Ureter (tissue), 1 donor: ENCODE results near the gene ZNF24. TPM values are rescaled to one million over a fixed set of nuclear protein-coding genes. Genes with fewer than 3 reads are reported as not detected.

Experiments used
- DNase-seq: peaks from one replicate; pipeline ENCODE4 v3.0.0-alpha.2; 2020; ENCODE audit warnings: low spot score
- total RNA-seq: library from RNA; stranded (reverse); gene quantifications from one replicate; pipeline ENCODE4 v1.2.4, GENCODE V29; 2023
- donor health status: DM: yes; HTN: yes; CAD: no.

Gene ZNF24
- total RNA-seq, 1 donor from 2014 or later, result 53.2 TPM

DNA sequence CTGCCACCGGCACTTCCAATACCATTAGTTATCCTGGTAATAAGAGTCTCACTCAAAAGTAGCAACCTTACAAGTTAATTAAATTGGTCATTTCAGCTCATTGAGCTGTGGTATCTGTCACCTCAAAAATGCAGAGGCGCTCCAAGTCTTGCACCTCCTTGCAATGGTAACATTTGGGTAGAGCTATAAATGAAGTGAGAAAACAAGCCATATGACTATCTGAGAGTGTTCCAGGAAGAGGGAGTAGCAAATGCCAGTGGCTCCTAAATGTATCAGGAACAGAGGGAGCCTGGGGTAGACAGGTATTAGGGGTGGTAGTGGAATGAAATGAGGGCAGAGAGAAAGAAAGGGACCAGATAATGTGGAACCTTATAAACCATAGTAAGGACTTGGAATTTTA lies 48.2 kb downstream of the ZNF24 start:
- no peak for DNase-seq

DNA sequence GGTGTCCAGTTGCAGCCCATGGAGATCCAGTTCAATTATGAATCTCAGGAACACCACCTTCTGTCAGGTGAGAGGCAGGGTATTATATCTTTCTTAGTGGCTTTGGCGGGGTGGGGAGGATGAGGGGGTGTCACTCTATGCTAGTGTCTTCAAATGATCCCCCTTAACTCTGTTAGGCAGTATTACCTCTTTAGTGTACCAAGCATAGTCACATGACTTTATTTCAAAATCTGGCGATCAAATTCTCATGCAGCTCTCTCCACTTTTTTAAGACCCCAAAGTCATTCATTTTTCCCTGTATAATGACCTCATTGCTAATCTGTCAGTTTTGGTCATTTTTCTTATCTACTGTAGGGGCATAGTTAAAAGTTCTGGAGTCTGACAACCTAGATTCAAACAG lies 53.1 kb downstream of the ZNF24 start:
- DNase-seq, result no peak

DNA sequence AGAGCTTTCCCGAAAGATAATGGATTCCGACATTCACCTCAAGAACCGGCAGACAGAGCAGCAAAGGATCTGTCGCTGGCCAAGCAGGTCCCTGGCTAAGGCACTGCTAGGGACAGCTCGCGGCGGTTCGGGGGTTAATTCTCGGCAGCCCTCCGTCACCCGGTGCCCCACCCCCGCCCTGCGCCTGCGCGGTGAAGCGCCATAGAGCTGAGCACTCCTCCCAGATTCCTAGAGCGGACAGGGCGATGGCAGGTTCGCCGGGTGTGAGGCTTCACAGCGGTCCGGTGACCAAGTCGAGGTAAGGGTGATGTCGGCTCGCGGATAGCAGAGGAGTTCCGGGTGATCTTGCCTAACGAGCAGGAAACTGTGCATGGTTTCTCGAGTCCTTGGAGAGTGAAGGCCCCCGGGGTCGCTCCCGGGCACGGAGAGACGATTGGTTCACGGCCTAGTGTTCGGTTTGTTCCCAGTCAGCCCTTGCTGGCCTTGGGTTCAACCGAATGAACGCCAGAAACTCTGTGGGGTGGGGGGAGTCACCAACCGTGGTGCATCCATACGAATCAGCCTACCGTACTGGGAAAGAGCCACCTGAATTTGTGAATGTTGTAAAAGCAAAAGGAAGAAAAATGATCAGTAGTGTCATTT lies 54.0 kb downstream of the ZNF24 start, which contains the start of gene ZSCAN30:
Gene ZSCAN30, minus strand, starts transcription at position 136 of the 642 bp plus-strand sequence. CDS start 25,877 bp downstream, outside the sequence.
- peak; percentile 96 for DNase-seq

DNA sequence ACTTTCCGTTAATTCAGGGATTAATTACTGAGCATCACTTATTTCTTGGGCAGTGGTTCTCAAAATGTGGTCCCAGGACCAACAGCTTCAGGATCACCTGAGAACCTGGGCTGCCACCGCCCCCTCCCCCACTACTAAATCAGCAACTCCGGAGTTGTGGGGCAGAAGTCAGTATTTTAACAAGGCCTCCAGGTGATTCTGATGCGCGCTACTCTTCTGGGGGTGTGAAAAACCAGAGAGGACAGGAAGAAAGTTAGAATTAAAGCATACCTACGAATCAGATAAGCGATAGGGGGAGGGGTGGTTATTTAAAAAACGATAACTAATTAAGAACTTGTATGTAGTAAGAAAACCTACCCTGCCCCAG lies 54.5 kb downstream of the ZNF24 start:
- DNase-seq, result peak; percentile 43

DNA sequence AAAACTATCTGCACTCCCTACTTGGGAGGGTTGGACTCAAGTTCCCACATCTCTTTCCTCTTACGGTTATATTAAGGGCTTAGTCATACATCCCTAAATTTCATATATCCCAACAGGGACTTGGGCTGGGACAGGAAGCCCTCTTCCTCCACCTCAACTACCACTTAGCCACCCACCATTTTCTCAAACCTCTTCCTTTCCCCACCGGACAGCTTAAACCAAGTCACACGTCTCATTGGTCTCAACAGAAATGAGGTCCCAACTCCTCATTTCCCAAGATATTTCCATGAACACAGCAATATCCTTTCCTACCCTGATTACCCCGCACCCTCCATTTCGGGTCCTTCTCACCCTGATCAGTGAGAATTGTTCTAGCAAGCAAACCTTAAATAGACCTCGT lies 54.9 kb downstream of the ZNF24 start:
- no peak for DNase-seq

DNA sequence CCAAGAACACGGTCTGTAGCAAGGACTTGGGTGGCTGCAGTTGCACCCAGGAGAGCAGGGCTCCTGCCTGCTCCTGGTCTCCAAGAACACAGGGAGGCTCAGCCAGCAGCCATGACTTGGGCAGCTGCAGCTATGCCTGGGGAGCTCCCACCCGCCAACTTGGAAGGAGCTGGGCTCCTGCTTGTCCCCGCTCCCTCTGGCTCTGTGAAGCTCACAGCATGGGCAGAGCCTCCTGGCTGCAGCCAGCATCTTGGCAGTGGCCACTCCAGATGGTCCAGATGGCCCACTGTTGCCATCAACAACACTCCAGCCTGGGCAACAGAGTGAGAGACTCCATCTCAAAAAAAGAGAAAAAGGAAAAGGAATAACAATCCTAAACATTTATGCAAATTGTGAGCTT lies 59.4 kb downstream of the ZNF24 start:
- no peak for DNase-seq

DNA sequence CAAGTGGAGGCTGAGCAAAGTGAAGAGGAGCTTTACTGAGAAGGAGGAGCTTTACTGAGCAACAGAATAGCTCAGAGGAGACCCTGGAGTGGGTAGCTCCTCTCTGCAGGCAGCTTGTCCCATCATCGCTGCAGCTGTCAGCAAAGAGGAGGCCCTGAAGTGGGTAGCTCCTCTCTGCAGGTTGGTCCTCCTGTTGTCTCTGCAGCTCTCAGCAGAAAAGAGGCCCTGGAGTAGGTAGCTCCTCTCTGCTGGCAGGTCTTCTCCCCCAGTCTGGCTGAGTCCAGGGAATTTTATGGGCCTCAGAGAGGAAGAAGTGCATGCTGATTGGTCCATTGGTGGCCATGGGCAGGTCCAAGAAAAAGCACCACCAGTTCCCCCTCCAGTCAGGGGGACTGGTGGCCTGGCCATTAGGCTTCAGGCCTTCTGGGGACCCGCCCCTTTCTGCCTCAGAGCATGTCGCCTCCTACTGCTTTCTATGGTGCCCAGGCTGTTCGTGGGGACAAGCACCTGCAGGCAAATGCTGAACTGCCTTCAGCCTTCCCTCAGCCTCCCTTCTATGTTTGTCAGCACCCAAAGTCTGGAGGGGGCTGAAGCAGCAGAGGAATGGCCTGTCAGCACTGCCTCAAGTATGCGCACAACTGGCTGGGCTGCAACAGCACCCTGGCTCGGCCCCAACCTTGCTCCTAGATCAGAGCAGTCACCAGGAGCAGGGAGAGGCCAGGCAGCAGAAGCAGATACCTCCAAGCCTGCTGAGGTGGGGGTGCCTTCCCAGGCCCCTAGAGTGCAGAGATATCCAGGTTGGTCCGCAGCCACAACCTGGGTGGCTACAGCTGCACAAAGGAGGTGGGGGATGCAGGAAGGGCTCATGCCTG lies 60.1 kb downstream of the ZNF24 start:
- DNase-seq, result no peak

DNA sequence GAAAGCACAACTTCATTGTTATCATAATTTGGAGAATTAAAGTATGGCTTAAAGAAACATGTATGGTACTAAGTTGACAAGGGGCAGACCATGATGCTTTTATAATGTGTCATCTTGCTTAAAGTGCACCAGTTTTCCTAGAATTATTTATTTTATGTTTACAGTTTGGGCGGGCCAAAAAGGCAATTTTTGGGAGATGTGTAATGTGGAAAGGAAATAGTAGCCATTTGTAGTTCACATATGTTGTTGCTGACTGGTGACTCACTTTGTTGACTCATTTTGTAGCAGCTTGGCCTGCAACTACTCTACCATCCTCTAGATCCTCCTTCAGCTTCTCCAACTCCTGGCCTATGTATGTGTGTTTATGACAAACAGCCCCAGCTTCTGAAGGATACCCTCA lies 61.9 kb downstream of the ZNF24 start:
- DNase-seq, result no peak

Other genes with a start within 250 kb of the ZNF24 start
- gene ZNF397, start 103.4 kb downstream of the ZNF24 start, total RNA-seq, result 38.6 TPM
- 23.5 TPM for gene ZSCAN30, start 54.2 kb downstream of the ZNF24 start, total RNA-seq
- 4.8 TPM for gene ZNF396, start 32.9 kb upstream of the ZNF24 start, total RNA-seq
- gene INO80C, start 153.5 kb upstream of the ZNF24 start, total RNA-seq, result 41.7 TPM
- gene GALNT1, start 237.3 kb upstream of the ZNF24 start, total RNA-seq, result 115 TPM